Measurements from ENCODE around the gene EVI5. TPM values are rescaled to one million over a fixed set of nuclear protein-coding genes. Genes with fewer than 3 reads are reported as not detected.

EVI5 gene
- total and polyA plus RNA-seq, 10 of the 15 experiments (the other 5 are each of a cell fraction or from before 2014, with no cell fraction given): 0.27 to 6.8 (median 1.7) TPM

GRCh38 chr1:92748138-92748537 lies 36.8 kb downstream of the EVI5 start:
- Histone ChIP-seq H3K9ac (ENCODE audit: control insufficient read depth, insufficient read depth, low read length) (no peak overlapping the region), H3K4me1 (ENCODE audit: control insufficient read depth, insufficient read depth, low read length) (no peaks in the 10 kb centered on the region)
- in situ Hi-C loops (cut with MboI): loop anchor here (5.0 kb wide), 1 partner anchor 69 kb away; no protein-coding TSS in a partner anchor

More at GRCh38 chr1:92748138-92748537, 36.8 kb downstream of the EVI5 start:
- 50% methylated on average over 3 of the region's 3 CpGs for WGBS (ENCODE audit: insufficient coverage, insufficient replicate concordance, low lambda C conversion rate, missing lambda C conversion rate)
- Histone ChIP-seq H4K20me1 (ENCODE audit: control insufficient read depth, insufficient read depth) (no peaks in the 10 kb centered on the region), H3K27me3 (replicated peaks in 1 of 2; ENCODE audit: control insufficient read depth in 2 of 2, insufficient read depth in 2 of 2, low read length in 1 of 2) (no peaks in the 10 kb centered on the region), H3K4me3 (no peak overlapping the region), H3K9me3 (replicated peaks; ENCODE audit: control insufficient read depth, insufficient read depth, low read length) (no peaks in the 10 kb centered on the region), H3K79me2 (ENCODE audit: control insufficient read depth, insufficient read depth, low read length) (no peaks in the 10 kb centered on the region), H3K36me3 (ENCODE audit: control insufficient read depth in 2 of 2, insufficient read depth in 2 of 2, low read length in 1 of 2) (no peaks in the 10 kb centered on the region), H3K27ac (ENCODE audit: control insufficient read depth, insufficient read depth) (no peak overlapping the region), H3K4me2 (ENCODE audit: control insufficient read depth, insufficient read depth) (no peak overlapping the region), H2AFZ (ENCODE audit: control insufficient read depth, low read depth, low read length) (no peak overlapping the region)
- FAIRE-seq (no peak), ATAC-seq (peak; percentile 38; the same call in 2 of the 3 replicates), DNase-seq (ENCODE audit: low read depth, low spot score) (no peak)
- BruUV-seq (replicated peaks): no TSS peak
- intact Hi-C loops (cut with micrococcal nuclease; ENCODE audit: unreplicated experiment): no loop called here
- no peak for TF ChIP-seq EP300 (IDR thresholded peaks at IDR 0.05; ENCODE audit: borderline replicate concordance in 1 of 2, control insufficient read depth in 1 of 2, low read depth in 2 of 2, low read length in 2 of 2)
- no peak for TF ChIP-seq RELA (IDR thresholded peaks at IDR 0.05; ENCODE audit: borderline replicate concordance, partially characterized antibody)
- TF ChIP-seq EZH2 (IDR thresholded peaks at IDR 0.05; ENCODE audit: borderline replicate concordance, control insufficient read depth, low read depth, low read length): no peak
- TF ChIP-seq CEBPB (IDR thresholded peaks at IDR 0.05; ENCODE audit: borderline replicate concordance in 1 of 2, low read depth in 2 of 2, low read length in 2 of 2): no peak
- TF ChIP-seq ATF3 (IDR thresholded peaks at IDR 0.05; ENCODE audit: borderline replicate concordance, extremely low read depth, low read depth, low read length): no peak
- TF ChIP-seq CHD1 (IDR thresholded peaks at IDR 0.05; ENCODE audit: low read depth, low read length): no peak
- no peak for TF ChIP-seq SMC3 (IDR thresholded peaks at IDR 0.05; ENCODE audit: borderline replicate concordance, low read length)
- no peak for TF ChIP-seq NR2C1 (IDR thresholded peaks at IDR 0.05)
- TF ChIP-seq SIN3A (IDR thresholded peaks at IDR 0.05; ENCODE audit: low read depth, low read length): no peak
- TF ChIP-seq NFXL1 (IDR thresholded peaks at IDR 0.05; ENCODE audit: borderline replicate concordance): no peak
- TF ChIP-seq MTA2 (IDR thresholded peaks at IDR 0.05; ENCODE audit: low read depth): no peak
- no peak for TF ChIP-seq PML (IDR thresholded peaks at IDR 0.05; ENCODE audit: low read length)
- TF ChIP-seq E4F1 (IDR thresholded peaks at IDR 0.05; ENCODE audit: borderline replicate concordance, partially characterized antibody): no peak
- no peak for TF ChIP-seq RCOR1 (conservative IDR thresholded peaks at IDR 0.05; ENCODE audit: low read depth, low read length)
- no peak for TF ChIP-seq SP1 (IDR thresholded peaks at IDR 0.05; ENCODE audit: low read depth, low read length)
- ChIA-PET CTCF (interaction anchor here (0.7 to 6.2 kb wide), 13 partner anchors 8 to 752 kb away, joined by 3 to 178 read pairs (median 4); no protein-coding TSS in a partner anchor), POLR2A (interaction anchor here (0.5 kb wide), 1 partner anchor 71 kb away, joined by 8 read pairs; no protein-coding TSS in a partner anchor), SMC1A (ENCODE audit: uncharacterized antibody, unreplicated experiment) (interaction anchor here (1.0 to 2.6 kb wide), 9 partner anchors 8 to 314 kb away, joined by 3 to 56 read pairs (median 5); no protein-coding TSS in a partner anchor), RAD21 (ENCODE audit: unreplicated experiment) (interaction anchor here (3.1 kb wide), 1 partner anchor 70 kb away, joined by 65 read pairs; no protein-coding TSS in a partner anchor)
